PFSK-1 (cell line): ENCODE measurements around the gene RNPS1.

Source experiments
- POLR2AphosphoS5 ChIP-seq: IDR thresholded peaks from 2 replicates; pipeline ENCODE4 v1.6.1; 2012; ENCODE audit warnings: low read depth, mild to moderate bottlenecking, control low read depth, low read length, moderate library complexity
- SIN3A ChIP-seq: IDR thresholded peaks from 2 replicates; pipeline ENCODE4 v1.6.1; 2012; ENCODE audit warnings: mild to moderate bottlenecking, low read length, moderate library complexity, borderline replicate concordance; ENCODE audit not compliant: insufficient read depth
- TAF1 ChIP-seq: IDR thresholded peaks from 2 replicates; pipeline ENCODE4 v1.6.1; 2012; ENCODE audit warnings: low read length, control low read depth, borderline replicate concordance; ENCODE audit not compliant: insufficient read depth
- TF ChIP-seq, protein P1 (sequence below), 2 experiments: IDR thresholded peaks; 2 replicates each; pipeline versions ENCODE4 v1.6.1 to v1.8.0; 2011 to 2012; ENCODE audit warnings: low read depth in 2 of 2, low read length in 2 of 2, control low read depth in 1 of 2, inconsistent platforms in 1 of 2, mild to moderate bottlenecking in 1 of 2, moderate library complexity in 1 of 2; ENCODE audit not compliant: insufficient read depth in 1 of 2

DNA sequence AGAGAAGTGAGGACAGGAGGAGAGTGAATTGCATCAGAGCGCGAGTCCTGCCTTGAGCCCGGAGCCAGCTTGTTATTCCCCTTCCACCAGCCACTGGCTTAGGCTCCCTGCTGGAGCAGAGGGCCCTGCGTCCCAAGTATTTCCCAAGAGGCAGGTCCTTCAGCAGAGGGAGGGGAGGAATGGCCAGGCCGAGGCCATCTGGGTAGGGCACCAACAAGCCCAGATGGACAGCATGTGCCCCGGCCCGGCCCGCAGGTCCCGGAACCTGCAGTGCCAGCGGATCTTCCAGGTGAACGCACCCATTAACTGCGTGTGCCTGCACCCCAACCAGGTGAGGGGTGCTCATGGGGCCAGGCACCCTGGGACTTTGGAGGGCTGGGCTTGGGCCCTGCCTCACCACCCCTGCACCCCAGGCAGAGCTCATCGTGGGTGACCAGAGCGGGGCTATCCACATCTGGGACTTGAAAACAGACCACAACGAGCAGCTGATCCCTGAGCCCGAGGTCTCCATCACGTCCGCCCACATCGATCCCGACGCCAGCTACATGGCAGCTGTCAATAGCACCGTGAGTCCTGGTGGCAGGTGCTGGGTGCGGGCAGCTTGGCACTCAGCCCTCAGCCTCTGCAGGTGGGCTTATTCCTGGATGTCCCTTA, 61.0 kb downstream of the RNPS1 start:
- TF ChIP-seq SIN3A (no peak), TAF1 (no peak), POLR2AphosphoS5 (no peak)
- TF ChIP-seq, protein P1, sequence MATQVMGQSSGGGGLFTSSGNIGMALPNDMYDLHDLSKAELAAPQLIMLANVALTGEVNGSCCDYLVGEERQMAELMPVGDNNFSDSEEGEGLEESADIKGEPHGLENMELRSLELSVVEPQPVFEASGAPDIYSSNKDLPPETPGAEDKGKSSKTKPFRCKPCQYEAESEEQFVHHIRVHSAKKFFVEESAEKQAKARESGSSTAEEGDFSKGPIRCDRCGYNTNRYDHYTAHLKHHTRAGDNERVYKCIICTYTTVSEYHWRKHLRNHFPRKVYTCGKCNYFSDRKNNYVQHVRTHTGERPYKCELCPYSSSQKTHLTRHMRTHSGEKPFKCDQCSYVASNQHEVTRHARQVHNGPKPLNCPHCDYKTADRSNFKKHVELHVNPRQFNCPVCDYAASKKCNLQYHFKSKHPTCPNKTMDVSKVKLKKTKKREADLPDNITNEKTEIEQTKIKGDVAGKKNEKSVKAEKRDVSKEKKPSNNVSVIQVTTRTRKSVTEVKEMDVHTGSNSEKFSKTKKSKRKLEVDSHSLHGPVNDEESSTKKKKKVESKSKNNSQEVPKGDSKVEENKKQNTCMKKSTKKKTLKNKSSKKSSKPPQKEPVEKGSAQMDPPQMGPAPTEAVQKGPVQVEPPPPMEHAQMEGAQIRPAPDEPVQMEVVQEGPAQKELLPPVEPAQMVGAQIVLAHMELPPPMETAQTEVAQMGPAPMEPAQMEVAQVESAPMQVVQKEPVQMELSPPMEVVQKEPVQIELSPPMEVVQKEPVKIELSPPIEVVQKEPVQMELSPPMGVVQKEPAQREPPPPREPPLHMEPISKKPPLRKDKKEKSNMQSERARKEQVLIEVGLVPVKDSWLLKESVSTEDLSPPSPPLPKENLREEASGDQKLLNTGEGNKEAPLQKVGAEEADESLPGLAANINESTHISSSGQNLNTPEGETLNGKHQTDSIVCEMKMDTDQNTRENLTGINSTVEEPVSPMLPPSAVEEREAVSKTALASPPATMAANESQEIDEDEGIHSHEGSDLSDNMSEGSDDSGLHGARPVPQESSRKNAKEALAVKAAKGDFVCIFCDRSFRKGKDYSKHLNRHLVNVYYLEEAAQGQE (IDR thresholded peaks at IDR 0.05; ENCODE audit: insufficient read depth in 1 of 2, low read depth in 2 of 2, low read length in 2 of 2): no peak
